HG02610 (cell line): ENCODE data around the gene PRRX2.
"Not testable (repeated sequence)": the region's sequence is repeated elsewhere in the genome, so short reads cannot be mapped to it uniquely, and the experiment has no call there.

ENCODE experiments used
- ATAC-seq: cut with Tn5 transposase; IDR thresholded peaks from one replicate; pipeline ENCODE4 v1.9.1; 2021; ENCODE audit warnings: mild to moderate bottlenecking, moderate library complexity; ENCODE audit not compliant: unreplicated experiment

Gene PRRX2

DNA sequence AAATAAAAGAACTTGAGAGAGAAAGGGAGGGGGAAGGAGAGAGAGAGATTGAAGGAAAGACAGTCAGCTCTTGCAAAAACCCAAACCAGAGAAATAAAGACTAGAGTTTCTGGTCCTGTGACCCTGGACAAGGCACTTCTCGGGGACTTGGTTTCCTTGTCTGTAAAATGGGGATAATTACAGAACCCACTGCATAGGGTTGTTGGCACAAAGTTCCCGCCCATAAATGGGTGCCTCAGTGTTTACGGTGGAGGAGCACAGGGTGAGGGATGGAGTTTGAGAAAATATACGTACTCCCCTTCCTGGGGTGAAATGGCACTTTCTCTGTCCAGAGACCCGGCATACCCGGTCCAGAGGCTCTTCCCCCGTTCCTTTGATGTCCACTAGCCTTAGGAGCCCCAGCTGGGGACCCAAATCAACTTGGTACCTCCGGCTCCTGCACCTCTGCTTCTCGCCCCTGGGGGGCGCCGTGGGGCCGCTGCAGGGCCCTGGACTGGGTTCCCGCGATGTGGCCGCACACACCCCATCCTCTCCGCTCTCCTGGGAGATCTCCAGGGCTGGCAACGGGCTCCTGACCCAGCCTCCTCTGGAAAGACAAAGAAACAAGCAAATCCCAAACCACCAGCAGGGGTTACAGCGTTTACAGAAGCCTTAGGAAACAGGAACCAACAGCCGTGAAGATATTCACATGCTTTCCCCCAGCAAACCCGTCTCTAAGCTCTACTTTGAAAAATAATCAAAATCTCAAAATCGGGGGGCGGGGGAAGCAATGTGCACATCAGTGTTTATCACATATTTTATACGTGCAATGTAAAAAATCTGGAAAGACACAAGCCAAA is 61.1 kb downstream of the PRRX2 start:
- ATAC-seq: no peak

- no peak for ATAC-seq
Observed at GRCh38 chr9:129728744-129729143, 63.3 kb downstream of the PRRX2 start.

- ATAC-seq: no peak
Observed at GRCh38 chr9:129731477-129732085, 66.1 kb downstream of the PRRX2 start.

DNA sequence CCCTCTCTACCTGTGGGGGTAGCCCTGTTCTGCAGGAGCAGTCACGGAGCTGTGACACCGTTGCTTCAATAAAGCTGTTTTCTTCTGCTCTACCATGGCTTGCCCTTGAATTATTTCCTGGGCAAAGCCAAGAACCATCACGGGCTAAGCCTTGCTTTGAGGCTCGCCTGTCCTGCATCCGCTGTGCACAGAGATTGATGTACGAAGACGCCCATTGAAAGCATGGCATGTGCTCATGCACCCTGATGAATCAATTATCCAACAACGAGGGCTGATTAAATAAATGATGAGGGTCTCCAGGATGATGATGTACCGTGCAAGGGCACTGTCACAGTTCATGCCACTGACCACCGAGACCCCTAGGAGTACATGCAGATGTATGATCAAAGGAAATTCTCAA is 66.7 kb downstream of the PRRX2 start:
- ATAC-seq: no peak

DNA sequence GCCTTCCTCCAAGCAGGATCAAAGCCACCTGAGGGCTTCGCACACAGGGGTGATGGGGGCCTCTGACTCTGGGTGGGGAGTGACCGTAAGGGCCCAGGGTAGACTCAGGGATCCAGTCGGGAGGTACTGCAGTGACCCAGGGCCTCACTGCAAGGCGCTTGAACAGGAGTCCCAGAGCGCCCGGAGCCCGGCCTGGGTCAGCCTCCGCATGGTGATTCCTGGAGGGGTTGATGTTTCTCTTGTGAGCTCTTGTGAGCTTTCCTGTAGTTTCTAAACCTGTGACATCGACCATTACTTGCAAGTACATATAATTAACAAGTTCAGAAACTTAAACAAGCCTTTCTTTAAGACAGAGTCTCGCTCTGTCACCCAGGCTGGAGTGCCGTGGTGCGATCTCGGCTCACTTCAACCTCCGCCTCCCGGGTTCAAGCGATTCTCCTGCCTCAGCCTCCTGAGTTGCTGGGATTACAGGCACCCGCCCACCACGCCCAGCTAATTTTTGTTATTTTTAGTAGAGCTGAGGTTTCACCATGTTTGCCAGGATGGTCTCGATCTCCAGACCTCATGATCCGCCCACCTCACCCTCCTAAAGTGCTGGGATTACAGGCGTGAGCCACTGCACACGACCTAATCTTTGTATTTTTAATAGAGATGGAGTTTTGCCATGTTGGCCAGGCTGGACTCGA is 67.6 kb downstream of the PRRX2 start:
- no peak for ATAC-seq

GRCh38 chr9:129733632-129733953 is 68.1 kb downstream of the PRRX2 start:
- no peak for ATAC-seq

DNA sequence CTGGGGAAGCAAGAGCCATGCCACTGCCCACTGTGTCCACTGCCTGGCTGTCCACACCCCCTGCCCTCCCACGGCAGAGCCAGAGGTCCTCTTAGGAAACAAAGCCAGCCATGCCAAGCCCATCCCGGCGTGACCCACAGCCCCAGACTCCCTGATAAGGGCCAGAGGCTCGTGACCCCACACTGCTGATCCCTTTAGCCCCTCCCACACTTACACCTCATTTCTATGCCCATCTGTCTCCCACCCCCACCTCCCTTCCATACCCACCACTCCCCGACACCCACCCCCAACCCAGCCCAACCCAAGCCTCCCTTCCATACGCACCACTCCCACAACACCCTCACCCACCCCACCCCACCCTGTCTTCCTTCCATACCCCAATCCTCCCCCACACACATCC is 70.1 kb downstream of the PRRX2 start:
- no peak for ATAC-seq

- ATAC-seq: no peak
Observed at GRCh38 chr9:129736334-129736733, 70.9 kb downstream of the PRRX2 start.

DNA sequence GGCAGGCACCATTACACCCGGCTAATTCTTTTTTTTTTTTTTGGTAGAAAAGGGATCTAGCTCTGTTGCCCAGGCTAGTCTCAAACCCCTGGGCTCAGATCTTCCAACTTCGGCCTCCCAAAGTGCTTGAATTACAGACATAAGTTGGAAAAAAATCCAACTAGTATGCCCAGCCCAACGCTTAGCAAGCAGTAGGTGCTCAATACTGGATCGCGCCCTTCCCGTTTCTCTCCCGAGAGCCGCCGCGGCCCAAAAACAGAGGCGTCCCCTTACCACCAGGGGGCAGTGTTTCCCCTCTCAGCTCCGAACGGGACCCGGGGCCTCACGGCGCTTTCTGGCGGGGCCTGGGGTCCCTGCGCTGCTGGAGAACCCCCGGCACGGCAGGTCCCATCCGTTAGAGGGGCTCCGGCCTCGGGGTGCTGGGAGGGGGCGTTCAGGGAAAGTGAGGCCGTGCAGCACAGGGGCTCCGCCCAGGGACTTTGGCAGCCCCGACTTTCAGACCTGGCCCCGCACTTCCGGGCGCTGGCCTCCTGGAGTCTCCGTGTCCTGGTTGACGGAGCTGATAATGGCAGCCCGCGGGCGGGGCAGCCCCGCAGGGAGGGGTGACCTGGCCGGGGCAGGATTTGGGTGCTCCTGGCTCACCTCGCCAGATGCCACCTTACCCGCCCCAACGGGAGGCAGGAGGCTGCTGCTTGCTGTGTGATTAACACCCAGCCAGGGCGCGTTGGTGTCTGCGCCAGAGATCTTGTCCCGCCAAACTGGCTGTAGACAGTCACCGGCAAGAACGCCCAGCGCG is 72.2 kb downstream of the PRRX2 start:
- ATAC-seq: peak; percentile 61

GRCh38 chr9:129739432-129739831 is 74.0 kb downstream of the PRRX2 start:
- no peak for ATAC-seq

DNA sequence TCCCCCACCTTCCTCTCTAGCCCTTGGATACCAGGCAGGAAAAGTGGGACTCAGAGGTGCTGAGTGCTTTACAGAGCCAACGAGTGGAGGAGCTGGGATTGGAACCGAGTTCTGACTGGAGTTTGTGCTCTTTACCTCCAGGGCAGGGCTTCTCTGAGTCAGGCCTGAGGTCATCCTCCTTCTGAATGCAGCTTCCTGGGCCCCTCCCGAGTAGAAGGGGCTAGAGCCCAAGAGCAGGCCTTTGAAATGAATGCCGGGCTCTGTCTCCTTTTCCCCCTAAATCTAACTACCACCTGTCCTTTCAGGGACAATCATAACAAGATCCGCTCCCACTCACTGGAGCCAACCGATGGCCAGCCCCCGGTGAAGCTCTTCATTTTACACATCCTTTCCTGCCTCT is 74.7 kb downstream of the PRRX2 start:
- no peak for ATAC-seq

DNA sequence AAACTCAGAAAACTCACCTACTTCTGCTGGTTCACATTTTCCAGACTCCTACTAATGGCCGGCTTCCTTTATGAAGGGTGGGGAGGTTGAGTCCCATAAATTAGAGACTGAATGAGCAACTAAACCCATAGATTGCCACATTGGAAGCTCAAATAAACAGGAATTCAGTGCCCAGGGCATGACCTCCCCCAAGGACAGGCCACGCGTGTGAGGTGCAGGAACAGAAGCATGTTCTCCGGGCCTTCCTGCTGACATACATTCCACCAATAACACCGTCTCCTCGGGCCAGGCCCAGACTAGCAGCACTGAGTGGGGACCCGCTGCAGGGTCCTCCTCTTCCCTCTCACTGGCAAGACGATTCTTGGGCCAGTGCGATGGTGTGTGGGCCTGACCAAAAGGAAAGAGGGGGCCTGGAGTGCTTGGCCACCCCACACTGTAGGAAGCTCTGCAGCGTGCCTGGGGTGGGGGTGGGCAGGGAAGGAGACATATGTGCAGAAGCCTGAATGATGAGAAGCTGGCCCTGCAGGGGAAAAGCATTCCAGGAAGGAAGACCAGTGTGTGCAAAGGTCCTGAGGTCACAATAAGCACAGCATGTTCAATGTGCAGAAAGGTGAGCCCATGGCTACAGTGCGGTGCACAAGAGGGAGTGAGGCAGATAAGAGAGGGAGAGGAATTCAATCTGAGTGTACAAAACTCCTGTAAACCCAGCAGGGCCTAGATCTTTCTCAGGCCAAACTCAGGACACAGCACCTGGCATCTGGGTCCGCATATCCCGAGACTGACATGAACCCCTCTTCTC is 75.4 kb downstream of the PRRX2 start:
- no peak for ATAC-seq

DNA sequence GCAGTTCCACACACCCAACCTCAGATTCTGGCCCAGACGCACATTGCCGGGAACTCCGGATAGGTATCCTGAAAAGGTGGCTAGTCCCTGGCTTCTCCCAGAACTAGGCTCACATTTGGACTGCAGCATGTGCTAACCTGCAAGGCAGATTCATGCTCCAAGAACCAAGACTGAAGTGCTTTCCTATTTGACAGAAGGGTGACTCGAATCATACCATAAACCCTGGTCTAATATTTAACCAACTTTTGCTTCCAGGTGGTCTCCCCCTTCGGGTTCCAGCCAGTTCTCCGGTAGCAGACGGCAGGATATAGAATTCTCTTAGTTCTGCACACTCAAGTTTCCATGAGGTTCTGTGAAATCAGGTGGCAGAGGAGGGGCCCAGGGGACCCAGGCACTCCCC is 79.8 kb downstream of the PRRX2 start:
- ATAC-seq: no peak

GRCh38 chr9:129746092-129746777 is 80.8 kb downstream of the PRRX2 start:
- ATAC-seq: no peak

DNA sequence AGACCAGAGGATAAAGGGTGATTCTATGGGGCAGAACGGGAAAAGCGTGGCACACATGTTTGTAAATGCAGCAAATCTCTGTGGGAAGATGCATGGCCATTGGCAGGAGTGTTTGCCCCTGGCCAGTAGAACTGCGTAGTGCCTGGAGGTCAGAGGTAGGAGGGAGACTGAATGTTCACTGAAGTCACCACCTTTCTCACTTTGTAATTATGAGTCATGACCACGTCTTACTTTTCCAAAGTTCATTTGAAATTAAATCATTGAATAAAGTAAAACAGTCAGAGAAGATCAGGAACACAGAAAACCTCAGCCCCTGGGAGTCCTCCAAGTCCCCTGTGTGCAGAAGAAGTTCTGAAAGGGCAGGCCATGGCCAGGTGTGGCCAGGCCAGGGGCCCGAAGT is 82.8 kb downstream of the PRRX2 start:
- ATAC-seq: no peak

DNA sequence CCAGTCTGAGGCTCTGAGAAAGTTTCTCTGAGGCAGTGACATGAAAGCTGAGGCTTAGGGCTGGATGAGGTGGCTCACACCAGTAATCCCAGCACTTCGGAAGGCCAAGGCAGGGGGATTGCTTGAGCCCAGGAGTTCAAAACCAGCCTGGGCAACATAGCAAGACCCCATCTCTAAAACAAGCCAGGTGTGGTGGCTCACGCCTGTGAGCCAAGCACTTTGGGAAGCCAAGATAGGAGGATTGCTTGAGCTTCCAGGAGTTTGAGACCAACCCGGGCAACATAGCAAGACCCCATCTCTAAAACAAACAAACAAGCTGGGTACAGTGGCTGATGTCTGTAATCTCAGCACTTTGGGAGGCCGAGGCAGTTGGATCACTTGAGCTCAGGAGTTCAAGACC is 83.6 kb downstream of the PRRX2 start:
- ATAC-seq: not testable (repeated sequence)

DNA sequence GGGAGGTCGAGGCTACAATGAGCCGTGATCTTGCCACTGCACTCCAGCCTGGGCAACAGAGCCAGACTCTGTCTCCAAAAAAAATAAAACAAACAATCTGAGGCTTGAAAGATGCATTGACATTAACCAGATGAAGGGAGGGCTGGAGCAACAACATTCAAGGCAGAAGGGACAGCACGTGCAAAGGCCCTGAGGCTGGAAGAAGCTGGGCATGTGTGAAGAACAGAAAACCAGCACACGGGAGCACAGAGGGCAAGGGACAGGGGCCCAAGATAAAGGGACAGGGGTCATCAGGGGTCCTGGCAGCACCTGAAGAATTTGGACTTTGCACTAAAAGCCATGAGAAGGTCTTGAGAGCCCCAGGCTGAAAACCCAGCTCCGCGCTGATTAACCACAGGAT is 84.1 kb downstream of the PRRX2 start:
- ATAC-seq: no peak

- no peak for ATAC-seq
Observed at GRCh38 chr9:129750013-129750638, 84.7 kb downstream of the PRRX2 start.
